WTC11 (cell line): ENCODE results near the gene LBH.

Experiments used
- AFF4 ChIP-seq: sonication (generic); formaldehyde crosslinking; IDR thresholded peaks from 2 replicates; pipeline ENCODE4 v1.8.1; 2023; ENCODE audit warnings: mild to moderate bottlenecking, missing genetic modification reagents, borderline replicate concordance
- AR ChIP-seq: fragments of 250-450 bp; sonication (Bioruptor Pico); IDR thresholded peaks from 2 replicates; pipeline ENCODE4 v1.9.0; 2021; ENCODE audit warnings: mild to moderate bottlenecking
- ATF3 ChIP-seq: sonication (generic); formaldehyde crosslinking; conservative IDR thresholded peaks from 2 replicates; pipeline ENCODE4 v1.8.1; 2022; ENCODE audit warnings: mild to moderate bottlenecking, missing genetic modification reagents
- CTCF ChIP-seq: fragments of 200-600 bp; IDR thresholded peaks from 2 replicates; pipeline ENCODE4 v1.8.0; 2022; ENCODE audit warnings: antibody characterized with exemption
- ELF4 ChIP-seq: sonication (generic); formaldehyde crosslinking; IDR thresholded peaks from 2 replicates; pipeline ENCODE4 v1.8.1; 2022; ENCODE audit warnings: low read depth, mild to moderate bottlenecking, moderate library complexity, missing genetic modification reagents
- ETV6 ChIP-seq: sonication (generic); formaldehyde crosslinking; IDR thresholded peaks from 2 replicates; pipeline ENCODE4 v1.8.1; 2022; ENCODE audit warnings: mild to moderate bottlenecking, missing genetic modification reagents
- SP1 ChIP-seq: sonication (generic); formaldehyde crosslinking; conservative IDR thresholded peaks from 2 replicates; pipeline ENCODE4 v1.8.1; 2022; ENCODE audit warnings: missing genetic modification reagents

GRCh38 chr2:30236591-30237238 lies 5.4 kb downstream of the LBH start:
- TF ChIP-seq CTCF (no peak), ATF3 (CRISPR knock-in tag) (no peak), SP1 (no peak), ELF4 (CRISPR knock-in tag) (no peak), AR (no peak), ETV6 (no peak), AFF4 (no peak)
